ENCODE measurements around the gene JMJD4. TPM values are rescaled to one million over a fixed set of nuclear protein-coding genes. Genes with fewer than 3 reads are reported as not detected.

Gene JMJD4
- total RNA-seq, 1 experiment from 2014 or later: 10.9 TPM

DNA sequence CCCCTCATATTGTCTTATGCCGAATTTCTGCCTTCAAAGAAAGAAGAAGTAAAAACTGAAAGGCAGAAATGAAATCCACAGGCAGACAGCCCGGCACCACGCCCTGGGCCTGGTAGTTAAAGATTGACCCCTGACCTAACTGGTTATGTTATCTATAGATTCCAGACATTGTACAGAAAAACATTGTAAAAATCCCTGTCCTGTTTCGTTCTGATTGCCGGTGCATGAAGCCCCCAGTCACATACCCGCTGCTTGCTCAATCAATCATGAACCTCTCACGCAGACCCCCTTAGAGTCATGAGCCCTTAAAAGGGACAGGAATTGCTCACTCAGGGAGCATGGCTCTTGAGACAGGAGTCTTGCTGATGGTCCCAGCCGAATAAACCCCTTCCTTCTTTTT, 49.3 kb downstream of the JMJD4 start:
- no peak for DNase-seq (ENCODE audit: low read depth)

Other genes starting within 250 kb of the JMJD4 start
- 8.0 and 11.2 TPM in 2 replicates for gene ZNF678, start 171.7 kb downstream of the JMJD4 start, total RNA-seq (2014; rRNA removed; shearing (Covaris generic))
- 37.8 and 38.8 TPM in 2 replicates for gene SNAP47, start 133 bp upstream of the JMJD4 start, total RNA-seq (2014; rRNA removed; shearing (Covaris generic))
- 0.20 TPM in 1 of 2 replicates, not detected in the other for gene PRSS38, start 80.4 kb upstream of the JMJD4 start, total RNA-seq (2014; rRNA removed; shearing (Covaris generic))
- gene WNT9A, start 212.6 kb upstream of the JMJD4 start, total RNA-seq (2014; rRNA removed; shearing (Covaris generic)): 9.5 and 14.0 TPM in 2 replicates

All from RPMI7951 (cell line).